ENCODE measurements around the gene MALT1. TPM values are rescaled to one million over a fixed set of nuclear protein-coding genes. Genes with fewer than 3 reads are reported as not detected.

Gene MALT1
- total and polyA plus RNA-seq, 2 donors (not counting 1 experiment from before 2014, with no cell fraction given) = 18.0 to 25.5 TPM

DNA sequence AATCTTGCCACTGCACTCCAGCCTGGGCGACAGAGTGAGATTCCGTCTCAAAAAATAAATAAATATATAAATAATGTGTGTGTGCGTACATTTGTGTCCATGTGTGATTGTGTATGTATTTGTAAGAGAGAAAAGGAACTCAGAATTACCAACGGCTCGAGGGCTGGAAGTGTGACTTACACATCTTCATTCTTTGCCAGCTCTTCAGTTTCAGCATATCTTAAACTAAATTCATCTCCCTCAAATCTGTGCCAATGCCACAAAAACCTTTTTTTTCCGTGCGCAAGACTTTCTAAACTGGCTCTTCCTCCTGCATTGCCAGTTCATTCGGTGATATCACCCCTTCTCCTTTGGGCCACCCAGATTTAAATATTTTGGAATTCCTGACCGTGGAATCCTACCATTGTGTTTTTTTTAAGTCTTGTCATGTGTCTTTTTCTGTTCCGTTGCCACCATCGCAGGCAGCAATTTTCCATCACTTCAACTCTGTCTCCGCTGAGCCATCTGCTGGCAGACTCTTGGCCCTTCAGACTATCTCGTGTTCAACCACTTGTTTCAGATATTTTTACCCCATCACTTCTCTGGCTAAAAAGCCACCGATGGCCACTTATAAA is 116.4 kb downstream of the MALT1 start:
- Histone ChIP-seq H3K4me3 (replicated peaks in 1 of 4; ENCODE audit: control extremely low read depth in 1 of 4, insufficient read depth in 1 of 4, low read depth in 3 of 4, low read length in 4 of 4) (no peak overlapping the region), H3K4me1 (ENCODE audit: control insufficient read depth, extremely low read depth, insufficient read depth, low read length) (peaks cover 15% of the 10 kb centered on the region), H3K9me3 (ENCODE audit: control insufficient read depth, insufficient read depth, low read depth, low read length) (no peaks in the 10 kb centered on the region), H3K4me2 (ENCODE audit: extremely low read depth, insufficient read depth, low read length) (no peak overlapping the region), H3K79me2 (ENCODE audit: control insufficient read depth, insufficient read depth, low read length) (no peaks in the 10 kb centered on the region), H3K27me3 (ENCODE audit: control insufficient read depth, insufficient read depth, low read length) (no peaks in the 10 kb centered on the region), H3K27ac (ENCODE audit: insufficient read depth, low read length) (no peak overlapping the region), H3K9ac (ENCODE audit: insufficient read depth, low read length) (no peak overlapping the region), H2AFZ (ENCODE audit: low read length) (no peak overlapping the region), H4K20me1 (ENCODE audit: control insufficient read depth, extremely low read depth, insufficient read depth, low read length) (no peaks in the 10 kb centered on the region), H3K36me3 (ENCODE audit: control insufficient read depth, insufficient read depth, low read length) (no peaks in the 10 kb centered on the region)
- TF ChIP-seq, protein P1, sequence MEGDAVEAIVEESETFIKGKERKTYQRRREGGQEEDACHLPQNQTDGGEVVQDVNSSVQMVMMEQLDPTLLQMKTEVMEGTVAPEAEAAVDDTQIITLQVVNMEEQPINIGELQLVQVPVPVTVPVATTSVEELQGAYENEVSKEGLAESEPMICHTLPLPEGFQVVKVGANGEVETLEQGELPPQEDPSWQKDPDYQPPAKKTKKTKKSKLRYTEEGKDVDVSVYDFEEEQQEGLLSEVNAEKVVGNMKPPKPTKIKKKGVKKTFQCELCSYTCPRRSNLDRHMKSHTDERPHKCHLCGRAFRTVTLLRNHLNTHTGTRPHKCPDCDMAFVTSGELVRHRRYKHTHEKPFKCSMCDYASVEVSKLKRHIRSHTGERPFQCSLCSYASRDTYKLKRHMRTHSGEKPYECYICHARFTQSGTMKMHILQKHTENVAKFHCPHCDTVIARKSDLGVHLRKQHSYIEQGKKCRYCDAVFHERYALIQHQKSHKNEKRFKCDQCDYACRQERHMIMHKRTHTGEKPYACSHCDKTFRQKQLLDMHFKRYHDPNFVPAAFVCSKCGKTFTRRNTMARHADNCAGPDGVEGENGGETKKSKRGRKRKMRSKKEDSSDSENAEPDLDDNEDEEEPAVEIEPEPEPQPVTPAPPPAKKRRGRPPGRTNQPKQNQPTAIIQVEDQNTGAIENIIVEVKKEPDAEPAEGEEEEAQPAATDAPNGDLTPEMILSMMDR (conservative IDR thresholded peaks at IDR 0.05 in 1 of 2, IDR thresholded peaks at IDR 0.05 in 1 of 2; ENCODE audit: low read depth in 1 of 2, low read length in 2 of 2) = no peak
- TF ChIP-seq EZH2 (IDR thresholded peaks at IDR 0.05; ENCODE audit: low read length, missing control alignments) = no peak
- DNase-seq (ENCODE audit: low read depth in 2 of 2) = peak in 1 of 2 donors; percentile 48

DNA sequence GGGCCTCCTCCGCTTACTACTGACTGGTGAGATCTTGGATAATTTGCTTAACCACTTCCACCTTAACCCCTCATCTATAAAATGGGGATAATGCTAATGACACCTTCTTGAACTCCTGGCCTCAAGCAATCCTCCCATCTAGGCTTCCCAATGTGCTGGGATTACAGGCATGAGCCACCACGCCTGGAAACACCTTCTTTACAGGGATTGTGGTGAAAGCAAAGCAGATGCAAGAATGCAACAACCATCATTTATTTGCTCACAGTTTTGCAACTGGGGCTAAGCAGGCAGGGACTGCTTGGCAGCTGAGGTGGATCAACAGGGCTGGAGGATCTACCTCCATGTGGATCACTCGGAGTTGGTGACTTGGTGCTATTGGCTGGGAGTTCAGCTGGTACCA is 117.2 kb downstream of the MALT1 start:
- TF ChIP-seq, protein P1 (conservative IDR thresholded peaks at IDR 0.05 in 1 of 2, IDR thresholded peaks at IDR 0.05 in 1 of 2; ENCODE audit: low read depth in 1 of 2, low read length in 2 of 2) = no peak
- no peak for TF ChIP-seq EZH2 (IDR thresholded peaks at IDR 0.05; ENCODE audit: low read length, missing control alignments)
- Histone ChIP-seq H2AFZ (ENCODE audit: low read length) (no peak overlapping the region), H3K4me2 (ENCODE audit: extremely low read depth, insufficient read depth, low read length) (no peak overlapping the region), H3K9ac (ENCODE audit: insufficient read depth, low read length) (no peak overlapping the region), H3K9me3 (ENCODE audit: control insufficient read depth, insufficient read depth, low read depth, low read length) (no peaks in the 10 kb centered on the region), H3K27ac (ENCODE audit: insufficient read depth, low read length) (no peak overlapping the region), H3K79me2 (ENCODE audit: control insufficient read depth, insufficient read depth, low read length) (no peaks in the 10 kb centered on the region), H3K27me3 (ENCODE audit: control insufficient read depth, insufficient read depth, low read length) (no peaks in the 10 kb centered on the region), H3K36me3 (ENCODE audit: control insufficient read depth, insufficient read depth, low read length) (no peaks in the 10 kb centered on the region), H3K4me1 (ENCODE audit: control insufficient read depth, extremely low read depth, insufficient read depth, low read length) (peaks cover 15% of the 10 kb centered on the region), H3K4me3 (replicated peaks in 1 of 4; ENCODE audit: control extremely low read depth in 1 of 4, insufficient read depth in 1 of 4, low read depth in 3 of 4, low read length in 4 of 4) (no peak overlapping the region), H4K20me1 (ENCODE audit: control insufficient read depth, extremely low read depth, insufficient read depth, low read length) (no peaks in the 10 kb centered on the region)
- peak in 1 of 2 donors; percentile 60 for DNase-seq (ENCODE audit: low read depth in 2 of 2)

DNA sequence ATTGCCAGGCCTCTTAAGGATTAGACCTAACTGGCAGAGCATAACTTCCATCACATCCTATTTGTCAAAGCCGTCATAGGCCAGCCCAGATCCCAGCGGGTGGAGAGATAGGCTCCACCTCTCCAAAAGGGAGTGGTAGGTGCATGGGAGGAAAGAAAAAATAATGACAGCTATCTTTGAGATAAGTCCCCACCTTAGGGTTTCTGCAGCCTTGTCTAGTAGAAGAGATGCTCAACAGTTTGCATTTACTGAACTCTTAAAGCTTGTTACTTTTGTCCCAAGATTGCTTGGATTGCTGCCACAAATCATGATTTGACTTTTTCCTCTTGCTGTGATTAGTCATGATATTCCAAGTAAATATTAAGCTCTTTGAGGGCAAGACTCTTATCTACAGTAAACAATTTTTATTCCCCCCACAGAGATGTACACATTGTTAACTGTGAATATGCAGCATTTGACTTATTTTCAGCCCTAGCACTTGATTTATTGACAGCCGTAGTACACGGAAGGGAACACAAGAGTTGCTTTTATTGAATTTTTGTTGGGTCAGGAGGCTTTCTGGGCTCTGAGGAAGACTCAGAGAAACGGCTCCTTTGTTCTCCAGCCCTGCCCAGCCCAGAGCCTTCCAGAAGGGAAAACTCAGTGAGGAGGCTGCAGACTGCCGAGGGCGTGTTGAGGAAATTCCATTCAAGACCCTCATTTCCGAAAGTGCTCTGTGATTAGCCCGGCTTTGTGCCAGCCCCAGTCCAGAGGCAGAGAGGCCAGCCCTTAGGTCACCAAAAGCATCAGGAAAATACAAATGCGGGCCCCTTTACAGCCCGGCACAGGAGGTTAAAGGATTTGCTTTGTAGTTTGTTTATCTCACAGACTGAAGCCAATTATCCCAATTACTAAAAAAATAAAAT is 118.0 kb downstream of the MALT1 start:
- Histone ChIP-seq H2AFZ (ENCODE audit: low read length) (no peak overlapping the region), H3K36me3 (ENCODE audit: control insufficient read depth, insufficient read depth, low read length) (no peaks in the 10 kb centered on the region), H3K4me2 (ENCODE audit: extremely low read depth, insufficient read depth, low read length) (peak overlapping the region; percentile 23), H3K79me2 (ENCODE audit: control insufficient read depth, insufficient read depth, low read length) (no peaks in the 10 kb centered on the region), H3K9me3 (ENCODE audit: control insufficient read depth, insufficient read depth, low read depth, low read length) (no peaks in the 10 kb centered on the region), H3K27ac (ENCODE audit: insufficient read depth, low read length) (peak overlapping the region; percentile 35), H3K4me1 (ENCODE audit: control insufficient read depth, extremely low read depth, insufficient read depth, low read length) (peaks cover 15% of the 10 kb centered on the region), H3K4me3 (replicated peaks in 1 of 4; ENCODE audit: control extremely low read depth in 1 of 4, insufficient read depth in 1 of 4, low read depth in 3 of 4, low read length in 4 of 4) (no peak overlapping the region), H4K20me1 (ENCODE audit: control insufficient read depth, extremely low read depth, insufficient read depth, low read length) (no peaks in the 10 kb centered on the region), H3K27me3 (ENCODE audit: control insufficient read depth, insufficient read depth, low read length) (no peaks in the 10 kb centered on the region), H3K9ac (ENCODE audit: insufficient read depth, low read length) (no peak overlapping the region)
- DNase-seq (ENCODE audit: low read depth in 2 of 2) = peak; percentile 74 to 81
- TF ChIP-seq, protein P1 (conservative IDR thresholded peaks at IDR 0.05 in 1 of 2, IDR thresholded peaks at IDR 0.05 in 1 of 2; ENCODE audit: low read depth in 1 of 2, low read length in 2 of 2) = no peak
- no peak for TF ChIP-seq EZH2 (IDR thresholded peaks at IDR 0.05; ENCODE audit: low read length, missing control alignments)
